Activated CD4-positive, alpha-beta T cell treated with anti-CD3 and anti-CD28 coated beads, Interleukin-2, amount 10 ng/mL, durations not matched to agents 7 days and 5 days (primary cell): Measurements from ENCODE around the gene ANKS1A. TPM values are rescaled to one million over a fixed set of nuclear protein-coding genes. Genes with fewer than 3 reads are reported as not detected.
"Not testable (repeated sequence)": the region's sequence is repeated elsewhere in the genome, so short reads cannot be mapped to it uniquely, and the experiment has no call there.

Experiments
- CTCF ChIA-PET: fragments of 350-600 bp; sonication (Branson Sonifier 250); formaldehyde crosslinking; loops from one replicate; lab custom pipeline; 2021; ENCODE audit warnings: antibody characterized with exemption; lab: Charles Lee
- POLR2A ChIA-PET: fragments of 350-600 bp; sonication (Branson Sonifier 250); formaldehyde crosslinking; loops from one replicate; lab custom pipeline; 2021; ENCODE audit warnings: antibody characterized with exemption; lab: Charles Lee
- DNase-seq: peaks from one replicate; pipeline ENCODE4 v3.0.0-alpha.2; 2020
- H3K27ac Mint-ChIP-seq: one replicate; pipeline ENCODE4 v1.8.0; 2021; ENCODE audit warnings: mild to moderate bottlenecking, moderate library complexity, mixed read lengths
- H3K27me3 Mint-ChIP-seq: one replicate; pipeline ENCODE4 v1.8.0; 2021; ENCODE audit warnings: mixed read lengths
- H3K36me3 Mint-ChIP-seq: one replicate; pipeline ENCODE4 v1.8.0; 2021; ENCODE audit warnings: low read depth, mixed read lengths
- H3K4me1 Mint-ChIP-seq: one replicate; pipeline ENCODE4 v1.8.0; 2021; ENCODE audit warnings: mixed read lengths
- H3K4me3 Mint-ChIP-seq: one replicate; pipeline ENCODE4 v1.8.0; 2021; ENCODE audit warnings: mild to moderate bottlenecking, moderate library complexity, mixed read lengths
- H3K9me3 Mint-ChIP-seq: one replicate; pipeline ENCODE4 v1.8.0; 2021; ENCODE audit warnings: mixed read lengths
- total RNA-seq, 2 experiments: library from RNA; stranded (reverse); gene quantifications; one replicate each; pipeline ENCODE4 v1.2.3, GENCODE V29; 2021

The ANKS1A gene
- total RNA-seq, 2 experiments from 2014 or later = 8.4 to 8.8 TPM

- no peaks in the 10 kb centered on the region for H3K27me3 Mint-ChIP-seq
- no peak overlapping the region for H3K4me3 Mint-ChIP-seq
- no peaks in the 10 kb centered on the region for H3K9me3 Mint-ChIP-seq
- no peak overlapping the region for H3K27ac Mint-ChIP-seq
- CTCF ChIA-PET = interaction anchor here (1.2 kb wide), 1 partner anchor 56 kb away, joined by 4 read pairs; no protein-coding TSS in a partner anchor
- DNase-seq = no peak
- H3K4me1 Mint-ChIP-seq = no peaks in the 10 kb centered on the region
- POLR2A ChIA-PET = interaction anchor here (0.6 kb wide), 1 partner anchor 134 kb away, joined by 3 read pairs; no protein-coding TSS in a partner anchor
- H3K36me3 Mint-ChIP-seq = peaks cover 23% of the 10 kb centered on the region
These were observed 21.6 kb upstream of the ANKS1A start for GRCh38 chr6:34867484-34867883.

GRCh38 chr6:34871853-34872252, 17.2 kb upstream of the ANKS1A start:
- Mint-ChIP-seq H3K4me1 (no peaks in the 10 kb centered on the region), H3K27me3 (no peaks in the 10 kb centered on the region), H3K36me3 (peaks cover 29% of the 10 kb centered on the region), H3K9me3 (no peaks in the 10 kb centered on the region), H3K27ac (no peak overlapping the region), H3K4me3 (no peak overlapping the region)
- ChIA-PET CTCF (interaction anchor here (0.7 to 1.9 kb wide), 3 partner anchors 10 to 30 kb away, joined by 3 to 6 read pairs (median 4); no protein-coding TSS in a partner anchor), POLR2A (interaction anchor here (0.5 kb wide), 1 partner anchor 1674 kb away, joined by 3 read pairs; no protein-coding TSS in a partner anchor)
- DNase-seq = no peak

DNA sequence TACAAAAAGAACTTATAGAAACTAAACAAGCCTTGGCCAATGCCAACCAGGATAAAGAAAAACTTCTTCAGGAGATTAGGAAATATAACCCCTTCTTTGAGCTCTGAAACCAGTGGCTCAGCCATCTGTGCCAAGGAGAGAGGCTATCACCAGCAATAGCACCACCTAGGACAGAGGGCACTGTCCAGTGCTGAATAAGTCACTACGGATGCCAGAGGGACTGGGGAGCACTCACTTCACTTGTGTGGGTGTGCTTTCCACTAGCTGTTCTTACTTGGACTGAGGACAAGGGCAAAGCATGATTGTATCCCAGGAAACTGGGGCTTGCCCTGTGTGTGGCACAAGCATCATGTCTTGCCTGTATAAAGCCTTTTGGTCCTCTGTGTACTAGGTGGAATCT, 16.7 kb upstream of the ANKS1A start:
- POLR2A ChIA-PET = interaction anchor here (0.5 kb wide), 1 partner anchor 1673 kb away, joined by 3 read pairs; no protein-coding TSS in a partner anchor
- no peak for DNase-seq
- CTCF ChIA-PET = interaction anchor here (1.0 to 1.9 kb wide), 3 partner anchors 14 to 30 kb away, joined by 3 to 6 read pairs (median 3); partner anchors contain the start of gene TAF11
- no peak overlapping the region for H3K27ac Mint-ChIP-seq
- H3K9me3 Mint-ChIP-seq = no peaks in the 10 kb centered on the region
- H3K27me3 Mint-ChIP-seq = no peaks in the 10 kb centered on the region
- H3K4me3 Mint-ChIP-seq = no peak overlapping the region
- peaks cover 30% of the 10 kb centered on the region for H3K36me3 Mint-ChIP-seq
- H3K4me1 Mint-ChIP-seq = no peaks in the 10 kb centered on the region

- Mint-ChIP-seq H3K27ac (no peak overlapping the region), H3K9me3 (no peaks in the 10 kb centered on the region), H3K36me3 (peaks cover 38% of the 10 kb centered on the region), H3K4me3 (no peak overlapping the region), H3K4me1 (peaks cover 3% of the 10 kb centered on the region), H3K27me3 (no peaks in the 10 kb centered on the region)
- CTCF ChIA-PET = interaction anchor here (0.5 to 1.0 kb wide), 4 partner anchors 13 to 300 kb away, joined by 3 to 5 read pairs (median 3); no protein-coding TSS in a partner anchor
- POLR2A ChIA-PET = no interaction called here
- no peak for DNase-seq
These were observed 13.5 kb upstream of the ANKS1A start for GRCh38 chr6:34875292-34876213.

DNA sequence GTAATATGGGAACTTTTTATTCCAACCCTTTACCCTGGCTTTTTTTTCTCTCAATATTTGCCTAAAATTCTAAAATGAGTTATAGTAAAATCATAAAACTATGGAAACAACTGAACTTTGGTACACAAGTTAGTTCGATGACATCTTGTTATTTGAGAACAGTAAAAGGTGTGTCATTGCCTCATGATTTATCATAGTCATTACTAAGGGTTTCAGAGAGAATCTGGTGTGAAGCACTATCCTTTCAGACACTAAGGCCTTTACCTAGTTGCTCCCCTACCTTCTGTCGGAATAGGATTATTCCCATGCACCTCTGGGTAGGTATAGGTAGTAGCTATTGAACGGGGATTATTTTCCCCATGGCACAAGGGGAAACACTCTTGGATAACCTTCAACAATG, 12.6 kb upstream of the ANKS1A start:
- H3K27me3 Mint-ChIP-seq = no peaks in the 10 kb centered on the region
- H3K4me3 Mint-ChIP-seq = no peak overlapping the region
- DNase-seq = no peak
- CTCF ChIA-PET = no interaction called here
- H3K4me1 Mint-ChIP-seq = peaks cover 3% of the 10 kb centered on the region
- no peaks in the 10 kb centered on the region for H3K9me3 Mint-ChIP-seq
- peaks cover 34% of the 10 kb centered on the region for H3K36me3 Mint-ChIP-seq
- POLR2A ChIA-PET = no interaction called here
- no peak overlapping the region for H3K27ac Mint-ChIP-seq

DNA sequence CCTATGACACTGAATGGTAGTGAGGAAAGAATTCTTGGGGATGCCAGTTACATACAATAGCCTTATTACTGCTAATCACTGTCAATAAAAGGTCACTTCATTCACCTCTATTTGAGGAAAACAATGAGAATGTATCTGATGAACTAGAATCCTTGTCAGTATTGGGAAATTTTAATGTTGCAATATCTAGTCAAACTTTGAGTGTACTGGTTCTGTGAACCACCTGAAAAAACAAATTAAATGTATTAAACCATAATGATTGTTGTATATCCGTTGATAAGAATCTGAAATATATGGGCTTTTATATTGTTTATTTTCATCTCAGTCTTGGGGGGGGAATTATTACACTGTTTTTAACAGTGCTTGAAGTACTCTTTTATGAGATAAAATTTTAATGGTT, 11.8 kb upstream of the ANKS1A start:
- no peak for DNase-seq
- Mint-ChIP-seq H3K4me1 (peaks cover 3% of the 10 kb centered on the region), H3K36me3 (peaks cover 29% of the 10 kb centered on the region), H3K27me3 (no peaks in the 10 kb centered on the region), H3K9me3 (no peaks in the 10 kb centered on the region), H3K4me3 (no peak overlapping the region), H3K27ac (no peak overlapping the region)
- ChIA-PET POLR2A (no interaction called here), CTCF (interaction anchor here (1.8 kb wide), 1 partner anchor 10 kb away, joined by 4 read pairs; the partner anchor contains the start of gene TAF11)

GRCh38 chr6:34877869-34878485, 11.1 kb upstream of the ANKS1A start:
- CTCF ChIA-PET = interaction anchor here (1.8 kb wide), 1 partner anchor 10 kb away, joined by 4 read pairs; the partner anchor contains the start of gene TAF11
- DNase-seq = no peak
- Mint-ChIP-seq H3K36me3 (peaks cover 30% of the 10 kb centered on the region), H3K27me3 (no peaks in the 10 kb centered on the region), H3K4me3 (no peak overlapping the region), H3K27ac (no peak overlapping the region), H3K4me1 (peaks cover 3% of the 10 kb centered on the region), H3K9me3 (no peaks in the 10 kb centered on the region)
- POLR2A ChIA-PET = no interaction called here

- POLR2A ChIA-PET, H3K27ac Mint-ChIP-seq, DNase-seq, H3K27me3 Mint-ChIP-seq, H3K4me3 Mint-ChIP-seq, H3K9me3 Mint-ChIP-seq: not testable (repeated sequence)
- peaks cover 39% of the 10 kb centered on the region for H3K36me3 Mint-ChIP-seq
- peaks cover 38% of the 10 kb centered on the region for H3K4me1 Mint-ChIP-seq
- CTCF ChIA-PET = interaction anchor here (0.7 to 0.9 kb wide), 2 partner anchors 11 to 29 kb away, joined by 3 read pairs; no protein-coding TSS in a partner anchor
These were observed 5.0 kb upstream of the ANKS1A start for GRCh38 chr6:34884073-34884472.

- H3K4me3 Mint-ChIP-seq = no peak overlapping the region
- POLR2A ChIA-PET = no interaction called here
- no peak for DNase-seq
- H3K9me3 Mint-ChIP-seq = peaks cover 4% of the 10 kb centered on the region
- CTCF ChIA-PET = interaction anchor here (2.5 kb wide), 1 partner anchor 12 kb away, joined by 6 read pairs; no protein-coding TSS in a partner anchor
- no peaks in the 10 kb centered on the region for H3K27me3 Mint-ChIP-seq
- H3K36me3 Mint-ChIP-seq = peaks cover 33% of the 10 kb centered on the region
- H3K27ac Mint-ChIP-seq = no peak overlapping the region
- H3K4me1 Mint-ChIP-seq = peaks cover 39% of the 10 kb centered on the region
These were observed 4.1 kb upstream of the ANKS1A start for GRCh38 chr6:34884996-34885395.

DNA sequence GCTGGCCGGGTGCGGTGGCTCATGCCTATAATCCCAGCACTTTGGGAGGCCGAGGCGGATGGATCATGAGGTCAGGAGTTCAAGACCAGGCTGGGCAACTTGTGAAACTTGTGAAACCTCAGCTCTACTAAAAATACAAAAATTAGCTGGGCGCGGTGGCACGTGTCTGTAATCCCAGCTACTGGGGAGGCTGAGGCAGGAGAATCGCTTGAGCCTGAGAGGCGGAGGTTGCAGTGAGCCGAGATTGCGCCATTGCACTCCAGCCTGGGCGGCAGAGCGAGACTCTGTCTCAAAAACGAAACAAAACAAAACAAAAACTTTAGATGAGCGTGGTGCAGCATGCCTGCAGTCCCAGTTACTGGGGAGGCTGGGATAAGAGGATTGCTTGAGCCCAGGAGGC, 3.2 kb upstream of the ANKS1A start:
- H3K27me3 Mint-ChIP-seq, H3K27ac Mint-ChIP-seq, POLR2A ChIA-PET, DNase-seq, H3K9me3 Mint-ChIP-seq: not testable (repeated sequence)
- CTCF ChIA-PET = interaction anchor here (2.2 to 2.5 kb wide), 2 partner anchors 13 to 16 kb away, joined by 6 to 7 read pairs; no protein-coding TSS in a partner anchor
- peaks cover 45% of the 10 kb centered on the region for H3K4me1 Mint-ChIP-seq
- peaks cover 25% of the 10 kb centered on the region for H3K36me3 Mint-ChIP-seq
- peak overlapping the region; percentile 36 for H3K4me3 Mint-ChIP-seq

GRCh38 chr6:34887753-34888513, 1.1 kb upstream of the ANKS1A start, which contains the start of gene TAF11:
TSS of gene TAF11 (minus strand) at chr6:34888042. CDS start at chr6:34887957, 85 bp downstream.
- peaks cover 50% of the 10 kb centered on the region for H3K4me1 Mint-ChIP-seq

More at GRCh38 chr6:34887753-34888513, 1.1 kb upstream of the ANKS1A start, which contains the start of gene TAF11:
- DNase-seq = peak; percentile 94
- peaks cover 4% of the 10 kb centered on the region for H3K9me3 Mint-ChIP-seq
- H3K27ac Mint-ChIP-seq = peak within 1 kb of the TSS; percentile 99
- ChIA-PET CTCF (interaction anchor here (1.0 to 2.2 kb wide), 6 partner anchors 10 to 30 kb away, joined by 3 to 7 read pairs (median 4); no protein-coding TSS in a partner anchor), POLR2A (interaction anchor here (0.6 to 1.9 kb wide), 3 partner anchors 38 to 131 kb away, joined by 3 to 7 read pairs (median 4); partner anchors contain the start of gene SNRPC)
- peaks cover 10% of the 10 kb centered on the region for H3K27me3 Mint-ChIP-seq
- H3K4me3 Mint-ChIP-seq = peak within 1 kb of the TSS; percentile 98
- H3K36me3 Mint-ChIP-seq = peaks cover 24% of the 10 kb centered on the region
